ENCODE results near the gene CP. TPM values are rescaled to one million over a fixed set of nuclear protein-coding genes. Genes with fewer than 3 reads are reported as not detected.
"Not testable (repeated sequence)": the region's sequence is repeated elsewhere in the genome, so short reads cannot be mapped to it uniquely, and the experiment has no call there.

Gene CP
- total RNA-seq, 1 experiment from 2014 or later = 6.8 TPM

DNA sequence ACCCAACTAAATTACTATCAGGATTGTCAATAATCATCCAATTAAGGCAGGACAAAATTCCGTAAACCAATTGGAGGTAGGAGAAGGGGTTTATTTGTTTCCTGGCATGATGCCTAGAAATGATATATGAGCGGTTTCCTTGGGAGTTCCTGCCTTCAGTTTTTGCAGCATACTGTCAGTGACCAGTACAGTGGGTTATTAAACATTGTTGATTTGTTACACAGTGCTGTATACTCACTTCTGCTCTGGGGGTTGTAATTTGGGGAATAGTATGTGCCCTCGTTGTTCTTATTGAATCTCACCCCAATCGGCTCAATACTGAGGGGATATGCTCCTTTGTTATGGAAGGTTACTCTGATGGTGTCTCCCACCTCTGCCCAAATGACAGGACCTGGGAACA lies 22.2 kb downstream of the CP start:
- H3K27me3 Mint-ChIP-seq (ENCODE audit: insufficient read depth, unreplicated experiment) = no peaks in the 10 kb centered on the region
- no TSS peak for BruUV-seq (replicated peaks)
- Histone ChIP-seq H3K9me3 (no peaks in the 10 kb centered on the region), H3K4me1 (peaks cover 13% of the 10 kb centered on the region; the same call in 1 of the 2 replicates), H3K27me3 (replicated peaks; ENCODE audit: control insufficient read depth, insufficient read depth, low read length) (no peaks in the 10 kb centered on the region), H3K4me3 (ENCODE audit: low read depth, low read length) (no peak overlapping the region), H3K36me3 (ENCODE audit: control insufficient read depth, insufficient read depth, low read length) (no peaks in the 10 kb centered on the region)
- peaks cover 20% of the 10 kb centered on the region for H3K4me1 Mint-ChIP-seq (ENCODE audit: low read depth, unreplicated experiment)
- no peaks in the 10 kb centered on the region for H3K9me3 Mint-ChIP-seq (ENCODE audit: unreplicated experiment)
- intact Hi-C loops (cut with micrococcal nuclease; ENCODE audit: unreplicated experiment) = no loop called here
- ChIA-PET CTCF (no interaction called here), POLR2A (no interaction called here)
- no peak overlapping the region for H3K4me3 Mint-ChIP-seq (ENCODE audit: unreplicated experiment)
- H3K36me3 Mint-ChIP-seq (ENCODE audit: insufficient read depth, unreplicated experiment) = no peaks in the 10 kb centered on the region
- H3K27ac Mint-ChIP-seq (ENCODE audit: unreplicated experiment) = no peak overlapping the region
- DNase-seq = no peak
- TF ChIP-seq, protein P1, sequence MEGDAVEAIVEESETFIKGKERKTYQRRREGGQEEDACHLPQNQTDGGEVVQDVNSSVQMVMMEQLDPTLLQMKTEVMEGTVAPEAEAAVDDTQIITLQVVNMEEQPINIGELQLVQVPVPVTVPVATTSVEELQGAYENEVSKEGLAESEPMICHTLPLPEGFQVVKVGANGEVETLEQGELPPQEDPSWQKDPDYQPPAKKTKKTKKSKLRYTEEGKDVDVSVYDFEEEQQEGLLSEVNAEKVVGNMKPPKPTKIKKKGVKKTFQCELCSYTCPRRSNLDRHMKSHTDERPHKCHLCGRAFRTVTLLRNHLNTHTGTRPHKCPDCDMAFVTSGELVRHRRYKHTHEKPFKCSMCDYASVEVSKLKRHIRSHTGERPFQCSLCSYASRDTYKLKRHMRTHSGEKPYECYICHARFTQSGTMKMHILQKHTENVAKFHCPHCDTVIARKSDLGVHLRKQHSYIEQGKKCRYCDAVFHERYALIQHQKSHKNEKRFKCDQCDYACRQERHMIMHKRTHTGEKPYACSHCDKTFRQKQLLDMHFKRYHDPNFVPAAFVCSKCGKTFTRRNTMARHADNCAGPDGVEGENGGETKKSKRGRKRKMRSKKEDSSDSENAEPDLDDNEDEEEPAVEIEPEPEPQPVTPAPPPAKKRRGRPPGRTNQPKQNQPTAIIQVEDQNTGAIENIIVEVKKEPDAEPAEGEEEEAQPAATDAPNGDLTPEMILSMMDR (IDR thresholded peaks at IDR 0.05; ENCODE audit: insufficient read depth in 1 of 2, low read depth in 1 of 2, low read length in 1 of 2, severe bottlenecking in 1 of 2, unreplicated experiment in 1 of 2) = no peak

DNA sequence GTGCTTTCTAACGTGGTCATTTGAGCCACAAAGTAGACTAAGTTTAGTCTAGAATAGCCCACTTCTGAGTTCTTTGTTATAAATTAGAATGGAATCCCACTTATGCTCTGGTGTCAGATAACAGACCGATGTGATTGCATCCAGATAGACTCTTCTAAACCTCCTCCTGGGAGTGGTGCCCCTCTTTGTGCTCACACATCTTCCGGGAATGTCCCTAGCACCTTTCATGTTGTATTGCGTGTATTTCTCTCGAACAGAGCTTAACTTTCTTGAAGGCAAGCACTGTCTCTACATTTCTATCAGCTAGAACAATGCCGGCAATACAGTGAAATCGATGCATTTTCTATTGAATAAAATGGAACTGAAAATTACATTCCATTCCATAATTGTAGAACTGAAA lies 23.0 kb downstream of the CP start:
- Mint-ChIP-seq H3K9me3 (ENCODE audit: unreplicated experiment) (no peaks in the 10 kb centered on the region), H3K4me3 (ENCODE audit: unreplicated experiment) (no peak overlapping the region), H3K27ac (ENCODE audit: unreplicated experiment) (no peak overlapping the region), H3K4me1 (ENCODE audit: low read depth, unreplicated experiment) (peaks cover 15% of the 10 kb centered on the region), H3K36me3 (ENCODE audit: insufficient read depth, unreplicated experiment) (no peaks in the 10 kb centered on the region), H3K27me3 (ENCODE audit: insufficient read depth, unreplicated experiment) (no peaks in the 10 kb centered on the region)
- peaks cover 13% of the 10 kb centered on the region; the same call in 1 of the 2 replicates for H3K4me1 ChIP-seq
- no TSS peak for BruUV-seq (replicated peaks)
- TF ChIP-seq, protein P1 (IDR thresholded peaks at IDR 0.05; ENCODE audit: insufficient read depth in 1 of 2, low read depth in 1 of 2, low read length in 1 of 2, severe bottlenecking in 1 of 2, unreplicated experiment in 1 of 2) = no peak
- H3K27me3 ChIP-seq (replicated peaks; ENCODE audit: control insufficient read depth, insufficient read depth, low read length) = no peaks in the 10 kb centered on the region
- CTCF ChIA-PET = no interaction called here
- H3K36me3 ChIP-seq (ENCODE audit: control insufficient read depth, insufficient read depth, low read length) = no peaks in the 10 kb centered on the region
- no peak for DNase-seq
- no peak overlapping the region for H3K4me3 ChIP-seq (ENCODE audit: low read depth, low read length)
- intact Hi-C loops (cut with micrococcal nuclease; ENCODE audit: unreplicated experiment) = no loop called here
- POLR2A ChIA-PET = no interaction called here
- H3K9me3 ChIP-seq = no peaks in the 10 kb centered on the region

DNA sequence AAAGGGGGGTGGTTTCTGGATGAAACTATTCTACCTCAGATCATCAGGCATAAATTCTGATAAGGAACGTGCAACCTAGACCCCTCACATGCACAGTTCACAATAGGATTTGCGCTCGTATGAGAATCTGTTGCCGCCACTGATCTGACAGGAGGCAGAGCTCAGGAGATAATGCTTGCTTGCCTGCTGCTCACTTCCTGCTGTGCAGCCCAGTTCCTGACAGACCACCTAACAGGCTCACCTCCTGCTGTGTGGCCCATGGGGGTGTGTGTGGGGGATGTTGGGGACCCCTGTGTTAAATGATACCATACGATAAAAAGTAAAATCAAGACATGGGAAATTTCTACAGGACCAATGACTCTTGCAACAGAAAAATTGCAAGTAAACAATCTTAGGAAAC lies 24.0 kb downstream of the CP start:
- intact Hi-C loops (cut with micrococcal nuclease; ENCODE audit: unreplicated experiment) = no loop called here
- Histone ChIP-seq H3K27me3 (replicated peaks; ENCODE audit: control insufficient read depth, insufficient read depth, low read length) (no peaks in the 10 kb centered on the region), H3K4me3 (ENCODE audit: low read depth, low read length) (no peak overlapping the region), H3K36me3 (ENCODE audit: control insufficient read depth, insufficient read depth, low read length) (no peaks in the 10 kb centered on the region), H3K4me1 (peaks cover 13% of the 10 kb centered on the region; the same call in 1 of the 2 replicates), H3K9me3 (no peaks in the 10 kb centered on the region)
- CTCF ChIA-PET = no interaction called here
- DNase-seq = no peak
- Mint-ChIP-seq H3K9me3 (ENCODE audit: unreplicated experiment) (no peaks in the 10 kb centered on the region), H3K4me1 (ENCODE audit: low read depth, unreplicated experiment) (peaks cover 13% of the 10 kb centered on the region), H3K36me3 (ENCODE audit: insufficient read depth, unreplicated experiment) (no peaks in the 10 kb centered on the region), H3K27ac (ENCODE audit: unreplicated experiment) (no peak overlapping the region), H3K4me3 (ENCODE audit: unreplicated experiment) (no peak overlapping the region), H3K27me3 (ENCODE audit: insufficient read depth, unreplicated experiment) (no peaks in the 10 kb centered on the region)
- TF ChIP-seq, protein P1 (IDR thresholded peaks at IDR 0.05; ENCODE audit: insufficient read depth in 1 of 2, low read depth in 1 of 2, low read length in 1 of 2, severe bottlenecking in 1 of 2, unreplicated experiment in 1 of 2) = no peak
- no TSS peak for BruUV-seq (replicated peaks)
- POLR2A ChIA-PET = no interaction called here

- intact Hi-C loops (cut with micrococcal nuclease; ENCODE audit: unreplicated experiment); BruUV-seq (replicated peaks); POLR2A ChIA-PET; H3K9me3 ChIP-seq; H3K36me3 ChIP-seq (ENCODE audit: control insufficient read depth, insufficient read depth, low read length); H3K36me3 Mint-ChIP-seq (ENCODE audit: insufficient read depth, unreplicated experiment); H3K27ac Mint-ChIP-seq (ENCODE audit: unreplicated experiment); H3K4me3 Mint-ChIP-seq (ENCODE audit: unreplicated experiment); CTCF ChIA-PET; H3K9me3 Mint-ChIP-seq (ENCODE audit: unreplicated experiment); H3K27me3 Mint-ChIP-seq (ENCODE audit: insufficient read depth, unreplicated experiment); H3K27me3 ChIP-seq (replicated peaks; ENCODE audit: control insufficient read depth, insufficient read depth, low read length); H3K4me3 ChIP-seq (ENCODE audit: low read depth, low read length); DNase-seq: not testable (repeated sequence)
- peaks cover 13% of the 10 kb centered on the region; the same call in 1 of the 2 replicates for H3K4me1 ChIP-seq
- H3K4me1 Mint-ChIP-seq (ENCODE audit: low read depth, unreplicated experiment) = peaks cover 13% of the 10 kb centered on the region
Observed at GRCh38 chr3:149196805-149197592, 24.6 kb downstream of the CP start.
